ENCODE data around the gene PEAK1.
"Not testable (repeated sequence)": the region's sequence is repeated elsewhere in the genome, so short reads cannot be mapped to it uniquely, and the experiment has no call there.

The PEAK1 gene

GRCh38 chr15:77185242-77185785 lies 234.6 kb downstream of the PEAK1 start:
- ATAC-seq: no peak
- TF ChIP-seq POU6F1 (CRISPR knock-in tag; IDR thresholded peaks at IDR 0.05; ENCODE audit: borderline replicate concordance, low read depth) (no peak), ISL1 (CRISPR knock-in tag; IDR thresholded peaks at IDR 0.05) (no peak), ZNF565 (CRISPR knock-in tag; conservative IDR thresholded peaks at IDR 0.05; ENCODE audit: low read depth) (no peak), RARB (CRISPR knock-in tag; IDR thresholded peaks at IDR 0.05) (no peak), SNAI2 (CRISPR knock-in tag; IDR thresholded peaks at IDR 0.05) (no peak), OSR1 (CRISPR knock-in tag; IDR thresholded peaks at IDR 0.05) (no peak), ZNF8 (CRISPR knock-in tag; IDR thresholded peaks at IDR 0.05) (no peak), TCF4 (CRISPR knock-in tag; IDR thresholded peaks at IDR 0.05; ENCODE audit: borderline replicate concordance) (no peak), BACH2 (CRISPR knock-in tag; IDR thresholded peaks at IDR 0.05; ENCODE audit: borderline replicate concordance) (no peak), ZNF70 (CRISPR knock-in tag; IDR thresholded peaks at IDR 0.05) (no peak), PPARA (CRISPR knock-in tag; IDR thresholded peaks at IDR 0.05; ENCODE audit: borderline replicate concordance) (no peak), CSDC2 (CRISPR knock-in tag; IDR thresholded peaks at IDR 0.05) (no peak), GLIS3 (CRISPR knock-in tag; IDR thresholded peaks at IDR 0.05) (no peak), ESRRG (CRISPR knock-in tag; IDR thresholded peaks at IDR 0.05) (no peak), ZFP30 (CRISPR knock-in tag; IDR thresholded peaks at IDR 0.05) (no peak), ARNTL (CRISPR knock-in tag; IDR thresholded peaks at IDR 0.05; ENCODE audit: borderline replicate concordance, low read depth) (no peak)

GRCh38 chr15:77184352-77184751 lies 235.6 kb downstream of the PEAK1 start:
- not testable (repeated sequence) for ATAC-seq

- ATAC-seq: no peak
- TF ChIP-seq ARNTL (CRISPR knock-in tag; IDR thresholded peaks at IDR 0.05; ENCODE audit: borderline replicate concordance, low read depth) (no peak), PATZ1 (CRISPR knock-in tag; IDR thresholded peaks at IDR 0.05; ENCODE audit: borderline replicate concordance) (no peak)
Measured at GRCh38 chr15:77183066-77183465, 236.8 kb downstream of the PEAK1 start.

GRCh38 chr15:77181305-77182074 lies 238.4 kb downstream of the PEAK1 start:
- no peak for ATAC-seq

More at GRCh38 chr15:77181305-77182074, 238.4 kb downstream of the PEAK1 start:
- no peak for TF ChIP-seq CSRNP3 (CRISPR knock-in tag; IDR thresholded peaks at IDR 0.05)
- no peak for TF ChIP-seq ESRRG (CRISPR knock-in tag; IDR thresholded peaks at IDR 0.05)
- no peak for TF ChIP-seq GLIS3 (CRISPR knock-in tag; IDR thresholded peaks at IDR 0.05)
- no peak for TF ChIP-seq BACH2 (CRISPR knock-in tag; IDR thresholded peaks at IDR 0.05; ENCODE audit: borderline replicate concordance)
- TF ChIP-seq ZFP3 (CRISPR knock-in tag; IDR thresholded peaks at IDR 0.05): no peak
- TF ChIP-seq CREB5 (CRISPR knock-in tag; IDR thresholded peaks at IDR 0.05; ENCODE audit: low read depth): no peak
- TF ChIP-seq SNAI2 (CRISPR knock-in tag; IDR thresholded peaks at IDR 0.05): no peak
- TF ChIP-seq OSR1 (CRISPR knock-in tag; IDR thresholded peaks at IDR 0.05): no peak
- TF ChIP-seq ZC3H10 (CRISPR knock-in tag; IDR thresholded peaks at IDR 0.05): no peak
- TF ChIP-seq TSHZ2 (CRISPR knock-in tag; IDR thresholded peaks at IDR 0.05): no peak
- no peak for TF ChIP-seq ZNF565 (CRISPR knock-in tag; conservative IDR thresholded peaks at IDR 0.05; ENCODE audit: low read depth)
- no peak for TF ChIP-seq CSDC2 (CRISPR knock-in tag; IDR thresholded peaks at IDR 0.05)
- no peak for TF ChIP-seq ZNF70 (CRISPR knock-in tag; IDR thresholded peaks at IDR 0.05)
- no peak for TF ChIP-seq ARNTL (CRISPR knock-in tag; IDR thresholded peaks at IDR 0.05; ENCODE audit: borderline replicate concordance, low read depth)
- no peak for TF ChIP-seq ISL1 (CRISPR knock-in tag; IDR thresholded peaks at IDR 0.05)
- no peak for TF ChIP-seq PPARA (CRISPR knock-in tag; IDR thresholded peaks at IDR 0.05; ENCODE audit: borderline replicate concordance)

All from SK-N-SH treated with all-trans-retinoic acid at 6 μM for 48 hours (cell line).